Testis (tissue), 2 donors: ENCODE data around the gene GPR39.

ENCODE experiments used
- POLR2A ChIP-seq: fragments of 450-650 bp; IDR thresholded peaks from one replicate; pipeline ENCODE4 v1.6.1; 2017; ENCODE audit warnings: antibody characterized with exemption, mild to moderate bottlenecking, moderate library complexity
- TF ChIP-seq, protein P1 (sequence below), 3 experiments: fragments of 450-650 bp in 2 of 3; fragments of 200-600 bp in 1 of 3; sonication (generic) in 1 of 3; IDR thresholded peaks; one replicate each; pipeline ENCODE4 v1.5.1; 2016 to 2019; ENCODE audit warnings: antibody characterized with exemption in 3 of 3, mild to moderate bottlenecking in 2 of 3, moderate library complexity in 1 of 3

DNA sequence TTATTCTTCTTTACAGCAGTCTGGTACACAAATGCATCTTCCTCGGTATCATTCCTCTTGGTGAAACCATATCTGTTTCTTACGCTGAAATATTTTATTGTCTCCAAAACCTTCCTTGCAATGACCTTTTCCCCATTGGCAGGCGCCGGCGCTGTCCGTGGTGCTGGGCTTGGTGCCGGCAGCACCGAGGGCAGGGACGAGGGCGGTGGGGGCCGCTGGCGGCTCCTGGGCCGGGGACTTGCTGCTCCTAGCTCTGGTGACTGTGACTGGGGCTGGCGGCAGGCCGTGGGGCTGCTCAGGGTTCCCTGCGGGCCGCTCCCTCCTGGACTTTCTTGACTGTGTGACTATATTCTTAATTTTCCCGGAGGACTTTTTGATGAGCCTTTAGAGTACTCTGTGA is 72.5 kb downstream of the GPR39 start:
- TF ChIP-seq, protein P1, sequence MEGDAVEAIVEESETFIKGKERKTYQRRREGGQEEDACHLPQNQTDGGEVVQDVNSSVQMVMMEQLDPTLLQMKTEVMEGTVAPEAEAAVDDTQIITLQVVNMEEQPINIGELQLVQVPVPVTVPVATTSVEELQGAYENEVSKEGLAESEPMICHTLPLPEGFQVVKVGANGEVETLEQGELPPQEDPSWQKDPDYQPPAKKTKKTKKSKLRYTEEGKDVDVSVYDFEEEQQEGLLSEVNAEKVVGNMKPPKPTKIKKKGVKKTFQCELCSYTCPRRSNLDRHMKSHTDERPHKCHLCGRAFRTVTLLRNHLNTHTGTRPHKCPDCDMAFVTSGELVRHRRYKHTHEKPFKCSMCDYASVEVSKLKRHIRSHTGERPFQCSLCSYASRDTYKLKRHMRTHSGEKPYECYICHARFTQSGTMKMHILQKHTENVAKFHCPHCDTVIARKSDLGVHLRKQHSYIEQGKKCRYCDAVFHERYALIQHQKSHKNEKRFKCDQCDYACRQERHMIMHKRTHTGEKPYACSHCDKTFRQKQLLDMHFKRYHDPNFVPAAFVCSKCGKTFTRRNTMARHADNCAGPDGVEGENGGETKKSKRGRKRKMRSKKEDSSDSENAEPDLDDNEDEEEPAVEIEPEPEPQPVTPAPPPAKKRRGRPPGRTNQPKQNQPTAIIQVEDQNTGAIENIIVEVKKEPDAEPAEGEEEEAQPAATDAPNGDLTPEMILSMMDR (IDR thresholded peaks at IDR 0.05) = no peak
- TF ChIP-seq POLR2A = no peak
